ENCODE measurements around the gene AGGF1. TPM values are rescaled to one million over a fixed set of nuclear protein-coding genes. Genes with fewer than 3 reads are reported as not detected.
"Not testable (repeated sequence)": the region's sequence is repeated elsewhere in the genome, so short reads cannot be mapped to it uniquely, and the experiment has no call there.

Gene AGGF1
- total RNA-seq, 4 donors from 2014 or later, result 15.4 to 25.5 (median 19.6) TPM

DNA sequence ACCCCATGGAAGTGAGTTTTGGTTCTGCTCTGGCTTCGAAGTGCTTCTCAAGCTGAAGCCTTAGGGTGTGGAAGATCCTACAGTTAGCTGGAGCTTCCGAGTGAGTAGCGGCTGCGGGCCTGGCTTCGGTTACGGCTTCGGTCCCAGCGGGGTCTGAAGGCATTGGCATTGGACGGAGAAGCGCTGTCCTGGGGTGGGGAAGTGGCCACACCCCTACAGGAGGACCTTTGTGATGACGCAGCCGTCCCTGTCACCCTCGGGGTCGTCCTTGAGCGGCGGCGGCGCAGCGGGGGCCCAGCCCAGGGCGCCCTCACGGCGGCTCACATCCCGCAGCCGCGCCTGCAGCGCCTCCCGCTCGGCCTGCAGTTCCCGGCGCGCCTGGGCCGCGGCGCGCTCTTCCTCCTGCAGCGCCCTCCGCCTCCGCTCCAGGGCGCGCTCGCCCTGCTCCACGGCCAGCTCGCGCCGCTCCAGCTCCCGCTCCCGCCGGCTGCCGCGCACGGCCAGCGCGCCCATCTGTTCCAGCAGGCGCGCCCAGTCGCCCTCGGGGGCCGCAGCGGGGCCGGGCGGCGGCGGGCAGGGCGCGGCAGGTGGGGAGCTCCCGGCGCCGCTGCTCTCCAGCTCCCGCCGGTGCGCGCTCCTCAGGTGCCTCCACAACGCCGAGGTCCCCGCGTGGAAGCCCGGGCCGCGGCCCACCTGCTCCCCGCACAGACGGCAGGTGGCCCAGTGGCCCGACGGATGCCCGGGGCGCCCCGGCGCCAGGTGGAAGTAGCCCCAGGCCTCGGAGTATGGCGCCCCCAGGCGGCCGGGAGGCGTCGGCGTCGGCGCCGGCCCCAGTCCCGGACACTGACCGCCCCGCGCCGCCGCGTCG lies 47.0 kb downstream of the AGGF1 start:
- DNase-seq (ENCODE audit: low spot score) (peak; percentile 34), ATAC-seq (ENCODE audit: low FRiP score) (peak; percentile 88)
- TF ChIP-seq, protein P1, sequence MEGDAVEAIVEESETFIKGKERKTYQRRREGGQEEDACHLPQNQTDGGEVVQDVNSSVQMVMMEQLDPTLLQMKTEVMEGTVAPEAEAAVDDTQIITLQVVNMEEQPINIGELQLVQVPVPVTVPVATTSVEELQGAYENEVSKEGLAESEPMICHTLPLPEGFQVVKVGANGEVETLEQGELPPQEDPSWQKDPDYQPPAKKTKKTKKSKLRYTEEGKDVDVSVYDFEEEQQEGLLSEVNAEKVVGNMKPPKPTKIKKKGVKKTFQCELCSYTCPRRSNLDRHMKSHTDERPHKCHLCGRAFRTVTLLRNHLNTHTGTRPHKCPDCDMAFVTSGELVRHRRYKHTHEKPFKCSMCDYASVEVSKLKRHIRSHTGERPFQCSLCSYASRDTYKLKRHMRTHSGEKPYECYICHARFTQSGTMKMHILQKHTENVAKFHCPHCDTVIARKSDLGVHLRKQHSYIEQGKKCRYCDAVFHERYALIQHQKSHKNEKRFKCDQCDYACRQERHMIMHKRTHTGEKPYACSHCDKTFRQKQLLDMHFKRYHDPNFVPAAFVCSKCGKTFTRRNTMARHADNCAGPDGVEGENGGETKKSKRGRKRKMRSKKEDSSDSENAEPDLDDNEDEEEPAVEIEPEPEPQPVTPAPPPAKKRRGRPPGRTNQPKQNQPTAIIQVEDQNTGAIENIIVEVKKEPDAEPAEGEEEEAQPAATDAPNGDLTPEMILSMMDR (IDR thresholded peaks at IDR 0.05), result peak in 1 of 3 donors; percentile 75

DNA sequence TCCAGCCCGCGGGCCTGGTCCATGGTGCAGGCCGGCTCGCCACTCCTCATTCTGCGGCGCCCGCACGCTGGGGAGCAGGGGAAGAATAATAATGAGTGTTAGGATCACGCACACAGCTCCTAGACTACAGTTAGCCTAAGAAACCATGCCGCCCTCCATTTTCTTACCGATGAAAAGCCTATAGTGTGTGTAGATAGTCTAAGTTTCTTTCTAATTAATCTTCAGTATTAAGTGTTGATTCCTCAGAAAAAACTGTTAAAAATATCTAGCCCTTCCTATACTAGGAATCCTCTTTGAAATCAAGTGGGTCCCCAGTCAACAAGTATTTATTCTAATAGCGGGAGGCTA lies 47.6 kb downstream of the AGGF1 start:
- DNase-seq (ENCODE audit: low spot score) (no peak), ATAC-seq (ENCODE audit: low FRiP score) (no peak)
- TF ChIP-seq, protein P1 (IDR thresholded peaks at IDR 0.05), result no peak

DNA sequence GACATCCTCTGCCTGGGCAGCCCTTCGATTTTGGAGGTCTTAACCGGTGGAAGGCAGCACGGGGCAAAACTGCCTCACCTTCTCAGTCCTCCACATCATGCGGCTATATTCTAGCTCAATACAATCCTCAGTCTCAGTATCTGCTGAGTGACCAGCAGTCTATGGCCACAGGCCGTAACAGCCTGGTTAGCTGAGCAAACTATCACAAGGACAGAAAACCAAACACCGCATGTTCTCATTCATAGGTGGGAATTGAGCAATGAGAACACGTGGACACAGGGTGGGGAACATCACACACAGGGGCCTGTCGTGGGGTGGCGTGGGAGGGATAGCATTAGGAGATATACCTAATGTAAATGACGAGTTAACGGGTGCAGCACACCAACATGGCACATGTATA lies 50.3 kb downstream of the AGGF1 start:
- not testable (repeated sequence) for DNase-seq (ENCODE audit: low spot score); ATAC-seq (ENCODE audit: low FRiP score)

GRCh38 chr5:77080905-77081304 lies 50.7 kb downstream of the AGGF1 start:
- DNase-seq (ENCODE audit: low spot score), result no peak
- ATAC-seq (ENCODE audit: low FRiP score), result no peak
- TF ChIP-seq, protein P1 (IDR thresholded peaks at IDR 0.05), result no peak

DNA sequence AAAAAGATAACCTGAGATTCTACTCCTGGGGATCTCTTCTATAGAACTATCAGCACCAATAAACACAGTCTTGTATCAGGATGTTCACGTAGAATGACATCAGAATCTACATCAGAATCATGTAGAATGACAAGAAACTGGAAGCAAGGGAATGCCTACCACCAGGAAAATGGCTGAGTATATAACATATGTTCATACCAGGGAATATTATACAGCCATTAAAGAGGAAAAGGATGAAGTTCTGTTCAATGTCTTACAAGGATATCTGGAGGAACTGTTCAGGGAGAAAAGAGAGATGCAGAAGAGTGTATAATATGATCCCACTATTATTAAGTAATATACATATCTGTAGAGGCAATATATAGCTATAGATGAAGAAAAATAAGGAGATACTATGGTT lies 52.1 kb downstream of the AGGF1 start:
- DNase-seq (ENCODE audit: low spot score) (no peak), ATAC-seq (ENCODE audit: low FRiP score) (no peak)
- TF ChIP-seq, protein P1 (IDR thresholded peaks at IDR 0.05), result no peak

DNA sequence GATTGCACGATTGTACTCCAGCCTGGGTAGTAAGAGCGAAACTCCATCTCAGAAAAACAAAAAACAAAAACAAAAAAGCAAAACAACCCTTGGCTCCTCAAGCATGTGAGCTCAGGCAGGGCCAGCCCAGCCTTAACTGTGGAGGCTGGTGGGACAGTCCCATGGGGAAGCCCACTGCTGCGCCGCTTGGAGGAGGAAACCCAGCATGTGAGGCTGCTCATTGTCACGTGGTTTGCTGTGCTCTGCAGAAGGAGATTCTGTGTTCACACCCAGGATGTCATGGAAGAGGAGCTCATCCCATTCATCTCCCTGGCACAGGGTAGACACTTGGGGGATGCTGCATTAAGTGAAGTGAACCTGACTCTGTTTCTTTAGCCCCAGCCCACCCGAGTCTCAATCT lies 52.9 kb downstream of the AGGF1 start:
- no peak for DNase-seq (ENCODE audit: low spot score)
- ATAC-seq (ENCODE audit: low FRiP score), result no peak
- TF ChIP-seq, protein P1 (IDR thresholded peaks at IDR 0.05), result no peak

- TF ChIP-seq, protein P1 (IDR thresholded peaks at IDR 0.05), result no peak
- peak; percentile 8 for ATAC-seq (ENCODE audit: low FRiP score)
- DNase-seq (ENCODE audit: low spot score), result no peak
These were observed 56.1 kb downstream of the AGGF1 start for GRCh38 chr5:77086368-77086688.

Measured in omental fat pad (tissue), 4 donors.